Neural cell (in vitro differentiated cells): ENCODE results near the gene PRKAG2. TPM values are rescaled to one million over a fixed set of nuclear protein-coding genes. Genes with fewer than 3 reads are reported as not detected.

Source experiments
- H2AFZ ChIP-seq: fragments of 200-600, 300-800 bp; sonication (generic), shearing (Covaris generic); 2 replicates; pipeline ENCODE4 v1.6.0; 2014; ENCODE audit warnings: low read depth, mild to moderate bottlenecking, antibody characterized with exemption, low read length, moderate library complexity
- H3F3A ChIP-seq: fragments of 200-600 bp; shearing (Covaris generic); 2 replicates; pipeline ENCODE4 v1.6.1; 2016; ENCODE audit warnings: mild to moderate bottlenecking, moderate library complexity, mixed read lengths, antibody characterized with exemption, low read length; ENCODE audit not compliant: insufficient read depth, poor library complexity, severe bottlenecking
- H3K27ac ChIP-seq: fragments of 200-600, 300-800 bp; sonication (generic), shearing (Covaris generic); 2 replicates; pipeline ENCODE4 v1.5.1; 2014; ENCODE audit warnings: mild to moderate bottlenecking, low read length, moderate library complexity
- H3K27me3 ChIP-seq: fragments of 300-800, 200-600 bp; sonication (generic), shearing (Covaris generic); 2 replicates; pipeline ENCODE4 v1.6.0; 2014; ENCODE audit warnings: mild to moderate bottlenecking, low read depth, low read length, moderate library complexity; ENCODE audit not compliant: insufficient read depth
- H3K36me3 ChIP-seq: fragments of 300-800, 200-600 bp; sonication (generic), shearing (Covaris generic); 2 replicates; pipeline ENCODE4 v1.5.1; 2014; ENCODE audit warnings: mild to moderate bottlenecking, antibody characterized with exemption, low read length, moderate library complexity; ENCODE audit not compliant: insufficient read depth
- H3K4me2 ChIP-seq: fragments of 300-800, 200-600 bp; sonication (generic), shearing (Covaris generic); 2 replicates; pipeline ENCODE4 v1.6.0; 2014; ENCODE audit warnings: mild to moderate bottlenecking, low read length
- H3K4me3 ChIP-seq: fragments of 300-800, 200-600 bp; sonication (generic), shearing (Covaris generic); 2 replicates; pipeline ENCODE4 v1.5.1; 2014; ENCODE audit warnings: mild to moderate bottlenecking, low read length, moderate library complexity
- H3K79me2 ChIP-seq: fragments of 200-600 bp; shearing (Covaris generic); replicated peaks from 2 replicates; pipeline ENCODE4 v1.6.0; 2014; ENCODE audit warnings: mild to moderate bottlenecking, low read length, moderate library complexity; ENCODE audit not compliant: insufficient read depth
- H3K9ac ChIP-seq: fragments of 300-800, 200-600 bp; sonication (generic), shearing (Covaris generic); 2 replicates; pipeline ENCODE4 v1.6.1; 2016; ENCODE audit warnings: mild to moderate bottlenecking, low read length, mixed read lengths
- H3K9me2 ChIP-seq: fragments of 200-600 bp; shearing (Covaris generic); 2 replicates; pipeline ENCODE4 v1.6.1; 2016; ENCODE audit warnings: mild to moderate bottlenecking, low read length, mixed read lengths; ENCODE audit not compliant: insufficient read depth
- H3K9me3 ChIP-seq: fragments of 200-600, 300-800 bp; sonication (generic), shearing (Covaris generic); 2 replicates; pipeline ENCODE4 v1.6.1; 2016; ENCODE audit warnings: mild to moderate bottlenecking, mixed run types, low read length, moderate library complexity, mixed read lengths
- H4K20me1 ChIP-seq: fragments of 200-600 bp; shearing (Covaris generic); 2 replicates; pipeline ENCODE4 v1.6.1; 2016; ENCODE audit warnings: mild to moderate bottlenecking, mixed run types; ENCODE audit not compliant: insufficient read depth
- EP300 ChIP-seq: fragments of 450-650 bp; conservative IDR thresholded peaks from 2 replicates; pipeline ENCODE4 v1.6.1; 2014; ENCODE audit warnings: antibody characterized with exemption, mild to moderate bottlenecking, moderate library complexity; ENCODE audit not compliant: poor library complexity, severe bottlenecking
- EZH2 ChIP-seq: fragments of 200-600, 300-800 bp; shearing (Covaris generic), sonication (generic); IDR thresholded peaks from 2 replicates; pipeline ENCODE4 v1.6.1; 2014; ENCODE audit warnings: antibody characterized with exemption, low read length, borderline replicate concordance, mild to moderate bottlenecking; ENCODE audit not compliant: insufficient read depth, poor library complexity, severe bottlenecking
- MXI1 ChIP-seq: fragments of 450-650 bp; conservative IDR thresholded peaks from 2 replicates; pipeline ENCODE4 v1.6.1; 2014; ENCODE audit warnings: antibody characterized with exemption, mild to moderate bottlenecking; ENCODE audit not compliant: poor library complexity, severe bottlenecking
- POLR2AphosphoS5 ChIP-seq: IDR thresholded peaks from 2 replicates; pipeline ENCODE4 v1.6.1; 2012
- RAD21 ChIP-seq: fragments of 450-650 bp; conservative IDR thresholded peaks from 2 replicates; pipeline ENCODE4 v1.6.1; 2014; ENCODE audit warnings: antibody characterized with exemption, mild to moderate bottlenecking, moderate library complexity
- SMC3 ChIP-seq: fragments of 450-650 bp; conservative IDR thresholded peaks from 2 replicates; pipeline ENCODE4 v1.6.1; 2014; ENCODE audit warnings: antibody characterized with exemption, mild to moderate bottlenecking, moderate library complexity; ENCODE audit not compliant: poor library complexity
- TAF1 ChIP-seq: IDR thresholded peaks from 2 replicates; pipeline ENCODE4 v1.6.1; 2012; ENCODE audit warnings: low read depth
- polyA plus RNA-seq: library from polyadenylated mRNA; depleted of rRNA; stranded (reverse); fragments of >200 nt; gene quantifications from 2 replicates; pipeline ENCODE4 v1.2.3, GENCODE V29; 2014
- TF ChIP-seq, protein P1 (sequence below): fragments of 450-650 bp; IDR thresholded peaks from 2 replicates; pipeline ENCODE4 v1.5.1; 2014; ENCODE audit warnings: antibody characterized with exemption, mild to moderate bottlenecking, moderate library complexity; ENCODE audit not compliant: poor library complexity, severe bottlenecking
- TF ChIP-seq, protein P2 (sequence below): IDR thresholded peaks from 2 replicates; pipeline ENCODE4 v1.6.1; 2012; ENCODE audit warnings: borderline replicate concordance

The PRKAG2 gene
- polyA plus RNA-seq, 1 donor from 2014 or later: 22.9 TPM

DNA sequence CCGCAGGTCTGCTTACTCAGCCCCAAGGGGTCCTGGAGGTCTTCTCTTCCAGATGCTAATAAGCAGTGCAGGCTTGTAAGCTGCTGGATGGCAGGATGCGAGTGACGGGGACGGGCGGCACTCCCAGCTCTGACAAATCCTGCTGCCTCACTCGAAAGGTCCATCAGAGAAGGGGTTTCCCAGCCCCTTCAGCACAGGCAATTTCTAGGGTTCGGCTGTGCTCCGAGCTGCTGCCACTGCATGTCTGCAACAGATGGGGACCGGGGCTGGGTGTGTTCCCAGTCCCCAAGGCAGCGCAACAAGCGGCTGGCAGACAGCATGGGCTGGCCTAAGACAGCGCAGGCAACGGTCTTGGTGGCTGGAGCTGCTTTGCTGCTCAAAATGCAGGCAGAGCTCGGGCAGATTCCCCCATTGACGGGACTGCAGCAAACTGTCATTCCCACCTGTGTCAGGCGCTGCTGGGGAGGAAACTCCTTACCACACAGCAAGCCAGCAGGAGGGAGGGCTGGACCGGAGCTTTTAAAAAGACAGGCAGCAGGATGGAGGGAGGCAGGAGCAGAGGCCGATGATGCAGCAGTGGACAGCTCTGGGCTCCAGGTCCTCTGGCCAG lies 62.4 kb downstream of the PRKAG2 start:
- Histone ChIP-seq H3K9ac (peak overlapping the region; percentile 43), H3K27ac (peak overlapping the region; percentile 14), H3K4me3 (peak overlapping the region; percentile 65), H3K36me3 (no peaks in the 10 kb centered on the region), H3F3A (no peaks in the 10 kb centered on the region), H4K20me1 (no peaks in the 10 kb centered on the region), H2AFZ (peak overlapping the region; percentile 22), H3K4me2 (peak overlapping the region; percentile 83), H3K79me2 (no peaks in the 10 kb centered on the region), H3K9me3 (no peaks in the 10 kb centered on the region), H3K9me2 (no peaks in the 10 kb centered on the region), H3K27me3 (peaks cover 6% of the 10 kb centered on the region)
- TF ChIP-seq POLR2AphosphoS5 (peak; percentile 41), MXI1 (peak; percentile 38), TAF1 (no peak), SMC3 (peak; percentile 31)
- TF ChIP-seq, protein P1, sequence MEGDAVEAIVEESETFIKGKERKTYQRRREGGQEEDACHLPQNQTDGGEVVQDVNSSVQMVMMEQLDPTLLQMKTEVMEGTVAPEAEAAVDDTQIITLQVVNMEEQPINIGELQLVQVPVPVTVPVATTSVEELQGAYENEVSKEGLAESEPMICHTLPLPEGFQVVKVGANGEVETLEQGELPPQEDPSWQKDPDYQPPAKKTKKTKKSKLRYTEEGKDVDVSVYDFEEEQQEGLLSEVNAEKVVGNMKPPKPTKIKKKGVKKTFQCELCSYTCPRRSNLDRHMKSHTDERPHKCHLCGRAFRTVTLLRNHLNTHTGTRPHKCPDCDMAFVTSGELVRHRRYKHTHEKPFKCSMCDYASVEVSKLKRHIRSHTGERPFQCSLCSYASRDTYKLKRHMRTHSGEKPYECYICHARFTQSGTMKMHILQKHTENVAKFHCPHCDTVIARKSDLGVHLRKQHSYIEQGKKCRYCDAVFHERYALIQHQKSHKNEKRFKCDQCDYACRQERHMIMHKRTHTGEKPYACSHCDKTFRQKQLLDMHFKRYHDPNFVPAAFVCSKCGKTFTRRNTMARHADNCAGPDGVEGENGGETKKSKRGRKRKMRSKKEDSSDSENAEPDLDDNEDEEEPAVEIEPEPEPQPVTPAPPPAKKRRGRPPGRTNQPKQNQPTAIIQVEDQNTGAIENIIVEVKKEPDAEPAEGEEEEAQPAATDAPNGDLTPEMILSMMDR: no peak

- Histone ChIP-seq H3K9me3 (no peaks in the 10 kb centered on the region), H4K20me1 (no peaks in the 10 kb centered on the region), H3K4me3 (peak overlapping the region; percentile 65), H3K9ac (peak overlapping the region; percentile 43), H3K9me2 (no peaks in the 10 kb centered on the region), H3K4me2 (peak overlapping the region; percentile 83), H3K27ac (peak overlapping the region; percentile 14), H2AFZ (peak overlapping the region; percentile 22), H3K36me3 (no peaks in the 10 kb centered on the region), H3K79me2 (no peaks in the 10 kb centered on the region), H3F3A (no peaks in the 10 kb centered on the region), H3K27me3 (peaks cover 6% of the 10 kb centered on the region)
- TF ChIP-seq POLR2AphosphoS5: no peak
- peak; percentile 46 for TF ChIP-seq TAF1
- TF ChIP-seq, protein P2, sequence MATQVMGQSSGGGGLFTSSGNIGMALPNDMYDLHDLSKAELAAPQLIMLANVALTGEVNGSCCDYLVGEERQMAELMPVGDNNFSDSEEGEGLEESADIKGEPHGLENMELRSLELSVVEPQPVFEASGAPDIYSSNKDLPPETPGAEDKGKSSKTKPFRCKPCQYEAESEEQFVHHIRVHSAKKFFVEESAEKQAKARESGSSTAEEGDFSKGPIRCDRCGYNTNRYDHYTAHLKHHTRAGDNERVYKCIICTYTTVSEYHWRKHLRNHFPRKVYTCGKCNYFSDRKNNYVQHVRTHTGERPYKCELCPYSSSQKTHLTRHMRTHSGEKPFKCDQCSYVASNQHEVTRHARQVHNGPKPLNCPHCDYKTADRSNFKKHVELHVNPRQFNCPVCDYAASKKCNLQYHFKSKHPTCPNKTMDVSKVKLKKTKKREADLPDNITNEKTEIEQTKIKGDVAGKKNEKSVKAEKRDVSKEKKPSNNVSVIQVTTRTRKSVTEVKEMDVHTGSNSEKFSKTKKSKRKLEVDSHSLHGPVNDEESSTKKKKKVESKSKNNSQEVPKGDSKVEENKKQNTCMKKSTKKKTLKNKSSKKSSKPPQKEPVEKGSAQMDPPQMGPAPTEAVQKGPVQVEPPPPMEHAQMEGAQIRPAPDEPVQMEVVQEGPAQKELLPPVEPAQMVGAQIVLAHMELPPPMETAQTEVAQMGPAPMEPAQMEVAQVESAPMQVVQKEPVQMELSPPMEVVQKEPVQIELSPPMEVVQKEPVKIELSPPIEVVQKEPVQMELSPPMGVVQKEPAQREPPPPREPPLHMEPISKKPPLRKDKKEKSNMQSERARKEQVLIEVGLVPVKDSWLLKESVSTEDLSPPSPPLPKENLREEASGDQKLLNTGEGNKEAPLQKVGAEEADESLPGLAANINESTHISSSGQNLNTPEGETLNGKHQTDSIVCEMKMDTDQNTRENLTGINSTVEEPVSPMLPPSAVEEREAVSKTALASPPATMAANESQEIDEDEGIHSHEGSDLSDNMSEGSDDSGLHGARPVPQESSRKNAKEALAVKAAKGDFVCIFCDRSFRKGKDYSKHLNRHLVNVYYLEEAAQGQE: no peak
- TF ChIP-seq EP300: no peak
Measured at GRCh38 chr7:151813997-151814396, 62.9 kb downstream of the PRKAG2 start.

DNA sequence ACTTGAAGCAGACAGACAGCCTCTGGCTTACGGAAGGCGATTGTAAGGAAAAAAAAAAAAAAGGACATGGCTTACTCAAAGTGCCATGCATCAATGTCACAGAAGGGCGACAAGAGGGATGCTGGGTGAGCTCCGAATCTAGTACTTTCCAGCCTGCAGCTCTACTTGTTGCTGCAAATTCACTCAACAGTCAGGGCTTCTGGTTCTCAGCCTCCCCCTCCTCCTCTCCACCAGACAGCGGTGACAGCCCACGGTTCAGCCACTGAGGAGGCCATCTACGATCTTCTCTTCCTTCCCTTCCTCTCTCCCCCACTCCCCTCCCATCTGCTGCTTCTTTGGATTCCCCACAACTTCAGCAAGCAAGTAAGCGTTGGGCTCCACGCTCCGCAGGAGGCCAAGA lies 63.5 kb downstream of the PRKAG2 start:
- H3K27me3 ChIP-seq: peaks cover 6% of the 10 kb centered on the region
- TF ChIP-seq SMC3 (no peak), EP300 (no peak), EZH2 (no peak), TAF1 (no peak), POLR2AphosphoS5 (no peak), MXI1 (no peak), RAD21 (no peak)
- TF ChIP-seq, protein P1: no peak
- TF ChIP-seq, protein P2: no peak

More for the DNA sequence above, 63.5 kb downstream of the PRKAG2 start:
- Histone ChIP-seq H3K36me3 (no peaks in the 10 kb centered on the region), H3K9ac (peak overlapping the region; percentile 43), H3K79me2 (no peaks in the 10 kb centered on the region), H3K27ac (no peak overlapping the region), H3F3A (no peaks in the 10 kb centered on the region), H3K4me2 (no peak overlapping the region), H3K4me3 (peak overlapping the region; percentile 65), H4K20me1 (no peaks in the 10 kb centered on the region), H3K9me2 (no peaks in the 10 kb centered on the region), H2AFZ (no peak overlapping the region), H3K9me3 (no peaks in the 10 kb centered on the region)
